Measurements from ENCODE around the gene CTNNA3.

The CTNNA3 gene

DNA sequence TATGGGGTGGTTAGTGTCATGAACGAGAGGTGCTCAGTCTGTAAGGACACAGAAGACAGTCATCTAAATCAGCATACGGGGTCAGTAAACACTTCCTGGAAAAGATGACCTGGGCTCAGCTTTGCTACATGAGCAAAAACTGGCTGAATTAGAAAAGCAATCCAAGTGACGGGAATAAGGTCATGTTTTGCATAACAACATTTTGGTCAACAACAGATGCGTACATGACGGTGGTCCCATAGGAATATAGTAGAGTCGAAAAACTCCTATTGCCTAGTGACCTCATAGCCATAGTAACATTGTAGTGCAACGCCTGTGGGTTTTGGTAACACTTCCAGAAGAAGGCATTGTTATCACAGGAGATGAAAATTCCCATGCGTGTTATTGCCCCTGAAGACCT is 92.9 kb downstream of the CTNNA3 start:
- Histone ChIP-seq H3K79me2 (ENCODE audit: insufficient read depth, low read length) (no peaks in the 10 kb centered on the region), H2AFZ (ENCODE audit: low read depth, low read length, severe bottlenecking) (no peak overlapping the region), H4K20me1 (ENCODE audit: low read depth, low read length) (no peaks in the 10 kb centered on the region), H3K27ac (ENCODE audit: low read depth, low read length) (no peak overlapping the region), H3K9ac (ENCODE audit: low read length) (no peak overlapping the region), H3K4me3 (ENCODE audit: insufficient read depth, low read length, poor library complexity, severe bottlenecking) (no peak overlapping the region), H3K9me3 (ENCODE audit: insufficient read depth, low read length) (no peaks in the 10 kb centered on the region), H3K27me3 (ENCODE audit: low read length) (no peaks in the 10 kb centered on the region), H3K9me2 (replicated peaks; ENCODE audit: insufficient read depth, low read length) (no peaks in the 10 kb centered on the region), H3K36me3 (ENCODE audit: low read length) (no peaks in the 10 kb centered on the region), H3F3A (ENCODE audit: insufficient read depth) (no peaks in the 10 kb centered on the region), H3K4me2 (ENCODE audit: low read depth, low read length, poor library complexity, severe bottlenecking) (no peak overlapping the region)
- no peak for TF ChIP-seq EZH2phosphoT487 (conservative IDR thresholded peaks at IDR 0.05; ENCODE audit: low read length)
- TF ChIP-seq, protein P1, sequence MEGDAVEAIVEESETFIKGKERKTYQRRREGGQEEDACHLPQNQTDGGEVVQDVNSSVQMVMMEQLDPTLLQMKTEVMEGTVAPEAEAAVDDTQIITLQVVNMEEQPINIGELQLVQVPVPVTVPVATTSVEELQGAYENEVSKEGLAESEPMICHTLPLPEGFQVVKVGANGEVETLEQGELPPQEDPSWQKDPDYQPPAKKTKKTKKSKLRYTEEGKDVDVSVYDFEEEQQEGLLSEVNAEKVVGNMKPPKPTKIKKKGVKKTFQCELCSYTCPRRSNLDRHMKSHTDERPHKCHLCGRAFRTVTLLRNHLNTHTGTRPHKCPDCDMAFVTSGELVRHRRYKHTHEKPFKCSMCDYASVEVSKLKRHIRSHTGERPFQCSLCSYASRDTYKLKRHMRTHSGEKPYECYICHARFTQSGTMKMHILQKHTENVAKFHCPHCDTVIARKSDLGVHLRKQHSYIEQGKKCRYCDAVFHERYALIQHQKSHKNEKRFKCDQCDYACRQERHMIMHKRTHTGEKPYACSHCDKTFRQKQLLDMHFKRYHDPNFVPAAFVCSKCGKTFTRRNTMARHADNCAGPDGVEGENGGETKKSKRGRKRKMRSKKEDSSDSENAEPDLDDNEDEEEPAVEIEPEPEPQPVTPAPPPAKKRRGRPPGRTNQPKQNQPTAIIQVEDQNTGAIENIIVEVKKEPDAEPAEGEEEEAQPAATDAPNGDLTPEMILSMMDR (IDR thresholded peaks at IDR 0.05; ENCODE audit: insufficient read depth, low read length, poor library complexity, severe bottlenecking): no peak

DNA sequence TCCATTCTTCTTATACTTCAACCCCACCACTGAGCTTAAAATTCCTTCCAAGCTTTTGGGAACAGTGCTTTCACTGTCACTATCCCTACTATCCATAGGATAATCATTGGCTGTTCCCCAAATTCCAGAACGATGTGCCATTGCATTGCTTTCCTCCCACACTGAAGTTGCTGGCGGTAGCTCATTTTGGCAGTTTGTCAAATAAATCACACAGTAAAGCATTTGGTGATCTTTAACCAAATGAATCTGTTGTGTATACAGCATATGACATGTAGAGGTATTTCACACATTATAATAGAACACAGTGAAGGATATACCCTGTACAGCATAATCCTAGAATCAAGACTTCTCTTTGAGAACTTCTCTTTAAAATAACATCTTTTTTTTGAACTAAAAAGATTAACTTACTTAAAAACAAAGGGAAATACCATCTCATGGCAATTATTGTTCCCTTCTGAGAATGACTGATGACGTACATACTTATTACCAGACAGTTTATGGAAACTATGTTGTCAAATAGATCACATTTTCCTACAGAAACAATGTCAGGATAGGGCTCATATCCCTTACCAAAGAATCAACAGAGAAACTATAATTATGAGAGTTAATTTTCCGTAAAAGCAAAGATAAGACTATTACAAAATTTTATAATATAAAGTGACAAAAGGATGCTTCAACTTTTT is 93.6 kb downstream of the CTNNA3 start:
- Histone ChIP-seq H3K9ac (ENCODE audit: low read length) (no peak overlapping the region), H3K27me3 (ENCODE audit: low read length) (no peaks in the 10 kb centered on the region), H3F3A (ENCODE audit: insufficient read depth) (no peaks in the 10 kb centered on the region), H3K4me3 (ENCODE audit: insufficient read depth, low read length, poor library complexity, severe bottlenecking) (no peak overlapping the region), H3K9me2 (replicated peaks; ENCODE audit: insufficient read depth, low read length) (no peaks in the 10 kb centered on the region), H3K4me2 (ENCODE audit: low read depth, low read length, poor library complexity, severe bottlenecking) (no peak overlapping the region), H4K20me1 (ENCODE audit: low read depth, low read length) (no peaks in the 10 kb centered on the region), H3K36me3 (ENCODE audit: low read length) (no peaks in the 10 kb centered on the region), H3K79me2 (ENCODE audit: insufficient read depth, low read length) (no peaks in the 10 kb centered on the region), H2AFZ (ENCODE audit: low read depth, low read length, severe bottlenecking) (no peak overlapping the region), H3K27ac (ENCODE audit: low read depth, low read length) (no peak overlapping the region), H3K9me3 (ENCODE audit: insufficient read depth, low read length) (no peaks in the 10 kb centered on the region)
- TF ChIP-seq EZH2phosphoT487 (conservative IDR thresholded peaks at IDR 0.05; ENCODE audit: low read length): no peak
- TF ChIP-seq, protein P1 (IDR thresholded peaks at IDR 0.05; ENCODE audit: insufficient read depth, low read length, poor library complexity, severe bottlenecking): no peak

DNA sequence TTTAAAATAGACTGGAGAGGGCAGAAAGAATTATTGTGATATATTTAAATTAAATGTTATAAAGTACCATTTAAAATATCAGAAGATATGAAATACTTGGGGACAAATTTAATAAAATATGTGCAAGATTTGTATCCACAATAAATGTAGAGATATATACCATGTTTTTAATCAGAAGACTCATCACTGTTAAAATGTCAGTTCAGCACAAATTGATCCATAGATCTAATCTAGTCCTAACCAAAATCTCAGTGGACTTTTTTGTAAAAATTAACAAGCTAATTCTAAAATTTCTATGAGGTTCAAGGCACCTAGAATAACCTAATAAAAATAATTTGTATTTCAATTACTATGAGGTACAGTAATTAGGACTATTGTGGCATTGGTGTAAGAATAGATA is 96.4 kb downstream of the CTNNA3 start:
- no peak overlapping the region for H3K9ac ChIP-seq (ENCODE audit: low read length)
- TF ChIP-seq, protein P1 (IDR thresholded peaks at IDR 0.05; ENCODE audit: insufficient read depth, low read length, poor library complexity, severe bottlenecking): no peak
- no peak for TF ChIP-seq EZH2phosphoT487 (conservative IDR thresholded peaks at IDR 0.05; ENCODE audit: low read length)
- no peaks in the 10 kb centered on the region for H4K20me1 ChIP-seq (ENCODE audit: low read depth, low read length)
- no peak overlapping the region for H2AFZ ChIP-seq (ENCODE audit: low read depth, low read length, severe bottlenecking)
- H3K27ac ChIP-seq (ENCODE audit: low read depth, low read length): no peak overlapping the region
- no peaks in the 10 kb centered on the region for H3F3A ChIP-seq (ENCODE audit: insufficient read depth)
- H3K79me2 ChIP-seq (ENCODE audit: insufficient read depth, low read length): no peaks in the 10 kb centered on the region
- H3K4me3 ChIP-seq (ENCODE audit: insufficient read depth, low read length, poor library complexity, severe bottlenecking): no peak overlapping the region
- no peak overlapping the region for H3K4me2 ChIP-seq (ENCODE audit: low read depth, low read length, poor library complexity, severe bottlenecking)
- H3K36me3 ChIP-seq (ENCODE audit: low read length): no peaks in the 10 kb centered on the region
- no peaks in the 10 kb centered on the region for H3K27me3 ChIP-seq (ENCODE audit: low read length)
- no peaks in the 10 kb centered on the region for H3K9me3 ChIP-seq (ENCODE audit: insufficient read depth, low read length)
- no peaks in the 10 kb centered on the region for H3K9me2 ChIP-seq (replicated peaks; ENCODE audit: insufficient read depth, low read length)
